SK-N-SH treated with all-trans-retinoic acid at 6 μM for 48 hours (cell line): ENCODE data around the gene CRYGA.

Experiments
- BACH2 ChIP-seq: fragments of 250-450 bp; sonication (Bioruptor Pico); IDR thresholded peaks from 2 replicates; pipeline ENCODE4 v1.9.0; 2021; ENCODE audit warnings: mild to moderate bottlenecking, borderline replicate concordance
- ESRRG ChIP-seq: fragments of 250-450 bp; sonication (Bioruptor Pico); IDR thresholded peaks from 2 replicates; pipeline ENCODE4 v1.6.1; 2021; ENCODE audit warnings: mild to moderate bottlenecking
- OSR1 ChIP-seq: fragments of 250-450 bp; sonication (Bioruptor Pico); IDR thresholded peaks from 2 replicates; pipeline ENCODE4 v1.8.0; 2022; ENCODE audit warnings: moderate library complexity, mild to moderate bottlenecking, inconsistent platforms
- RARB ChIP-seq: fragments of 250-450 bp; sonication (Bioruptor Pico); IDR thresholded peaks from 2 replicates; pipeline ENCODE4 v1.8.0; 2021; ENCODE audit warnings: mild to moderate bottlenecking, moderate library complexity
- SNAI2 ChIP-seq: fragments of 250-450 bp; sonication (Bioruptor Pico); IDR thresholded peaks from 2 replicates; pipeline ENCODE4 v1.5.0; 2020; ENCODE audit warnings: mild to moderate bottlenecking, moderate library complexity
- ZC3H10 ChIP-seq: fragments of 250-450 bp; sonication (Bioruptor Pico); IDR thresholded peaks from 2 replicates; pipeline ENCODE4 v1.5.1; 2021; ENCODE audit warnings: mild to moderate bottlenecking, moderate library complexity
- ZFP3 ChIP-seq: fragments of 250-450 bp; sonication (Bioruptor Pico); IDR thresholded peaks from 2 replicates; pipeline ENCODE4 v1.5.0; 2020; ENCODE audit warnings: mild to moderate bottlenecking, moderate library complexity
- ZFP30 ChIP-seq: fragments of 450-650 bp; formaldehyde crosslinking; IDR thresholded peaks from 2 replicates; pipeline ENCODE4 v1.5.0; 2022; ENCODE audit warnings: mild to moderate bottlenecking, moderate library complexity
- ZNF565 ChIP-seq: fragments of 450-650 bp; formaldehyde crosslinking; conservative IDR thresholded peaks from 2 replicates; pipeline ENCODE4 v1.5.0; 2020; ENCODE audit warnings: low read depth, mild to moderate bottlenecking, moderate library complexity
- ZNF70 ChIP-seq: fragments of 450-650 bp; formaldehyde crosslinking; IDR thresholded peaks from 2 replicates; pipeline ENCODE4 v1.5.0; 2020; ENCODE audit warnings: mild to moderate bottlenecking, moderate library complexity
- ZNF8 ChIP-seq: fragments of 450-650 bp; formaldehyde crosslinking; IDR thresholded peaks from 2 replicates; pipeline ENCODE4 v1.5.0; 2020; ENCODE audit warnings: mild to moderate bottlenecking, moderate library complexity
- TF ChIP-seq, protein P1 (sequence below): fragments of 250-450 bp; sonication (Bioruptor Pico); IDR thresholded peaks from 2 replicates; pipeline ENCODE4 v1.8.0; 2020; ENCODE audit warnings: mild to moderate bottlenecking, moderate library complexity, borderline replicate concordance
- TF ChIP-seq, protein P2 (sequence below): fragments of 250-450 bp; sonication (Bioruptor Pico); IDR thresholded peaks from 2 replicates; pipeline ENCODE4 v1.5.1; 2021; ENCODE audit warnings: mild to moderate bottlenecking, moderate library complexity

DNA sequence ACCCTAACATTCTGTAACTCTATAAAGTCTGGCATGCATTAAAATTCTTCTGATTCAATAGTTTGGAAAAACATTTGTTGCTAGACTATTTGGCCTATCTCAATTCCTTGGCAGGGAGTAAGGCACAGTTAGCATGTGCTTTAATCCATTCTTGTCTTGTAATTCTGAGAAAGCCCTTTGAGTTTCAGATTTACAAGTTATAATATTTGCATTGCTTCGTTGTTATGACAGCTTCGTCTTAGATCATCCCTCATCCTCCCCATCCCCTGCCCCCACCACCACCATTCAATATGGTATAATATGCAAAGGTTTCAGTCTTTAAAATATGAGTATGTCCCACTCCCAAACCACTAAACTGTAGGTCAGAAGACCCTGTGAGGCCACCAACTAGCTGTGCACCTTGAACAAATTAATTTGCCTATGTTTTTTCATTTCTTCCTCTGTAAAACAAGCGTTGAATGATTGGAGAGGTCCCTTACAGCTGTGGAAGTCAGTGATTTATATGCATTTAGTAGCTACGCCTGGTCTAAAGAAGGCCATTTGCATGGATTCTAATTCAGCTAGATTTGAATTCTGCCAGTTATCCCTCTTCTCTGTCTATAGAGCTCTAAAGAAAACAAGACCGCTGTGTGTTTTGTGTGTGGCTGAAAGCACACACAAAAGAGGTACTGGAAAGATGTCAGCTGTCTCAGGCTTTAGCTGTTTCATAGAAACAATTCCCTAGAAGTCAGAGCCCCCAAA lies 25.9 kb upstream of the CRYGA start:
- TF ChIP-seq, protein P1, sequence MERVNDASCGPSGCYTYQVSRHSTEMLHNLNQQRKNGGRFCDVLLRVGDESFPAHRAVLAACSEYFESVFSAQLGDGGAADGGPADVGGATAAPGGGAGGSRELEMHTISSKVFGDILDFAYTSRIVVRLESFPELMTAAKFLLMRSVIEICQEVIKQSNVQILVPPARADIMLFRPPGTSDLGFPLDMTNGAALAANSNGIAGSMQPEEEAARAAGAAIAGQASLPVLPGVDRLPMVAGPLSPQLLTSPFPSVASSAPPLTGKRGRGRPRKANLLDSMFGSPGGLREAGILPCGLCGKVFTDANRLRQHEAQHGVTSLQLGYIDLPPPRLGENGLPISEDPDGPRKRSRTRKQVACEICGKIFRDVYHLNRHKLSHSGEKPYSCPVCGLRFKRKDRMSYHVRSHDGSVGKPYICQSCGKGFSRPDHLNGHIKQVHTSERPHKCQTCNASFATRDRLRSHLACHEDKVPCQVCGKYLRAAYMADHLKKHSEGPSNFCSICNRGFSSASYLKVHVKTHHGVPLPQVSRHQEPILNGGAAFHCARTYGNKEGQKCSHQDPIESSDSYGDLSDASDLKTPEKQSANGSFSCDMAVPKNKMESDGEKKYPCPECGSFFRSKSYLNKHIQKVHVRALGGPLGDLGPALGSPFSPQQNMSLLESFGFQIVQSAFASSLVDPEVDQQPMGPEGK (CRISPR knock-in tag), result no peak
- no peak for TF ChIP-seq ZFP3 (CRISPR knock-in tag)
- TF ChIP-seq ZC3H10, result no peak
- TF ChIP-seq ZNF70 (CRISPR knock-in tag), result no peak
- TF ChIP-seq ZFP30 (CRISPR knock-in tag), result no peak
- no peak for TF ChIP-seq ESRRG (CRISPR knock-in tag)
- no peak for TF ChIP-seq RARB (CRISPR knock-in tag)
- no peak for TF ChIP-seq SNAI2 (CRISPR knock-in tag)
- TF ChIP-seq, protein P2, sequence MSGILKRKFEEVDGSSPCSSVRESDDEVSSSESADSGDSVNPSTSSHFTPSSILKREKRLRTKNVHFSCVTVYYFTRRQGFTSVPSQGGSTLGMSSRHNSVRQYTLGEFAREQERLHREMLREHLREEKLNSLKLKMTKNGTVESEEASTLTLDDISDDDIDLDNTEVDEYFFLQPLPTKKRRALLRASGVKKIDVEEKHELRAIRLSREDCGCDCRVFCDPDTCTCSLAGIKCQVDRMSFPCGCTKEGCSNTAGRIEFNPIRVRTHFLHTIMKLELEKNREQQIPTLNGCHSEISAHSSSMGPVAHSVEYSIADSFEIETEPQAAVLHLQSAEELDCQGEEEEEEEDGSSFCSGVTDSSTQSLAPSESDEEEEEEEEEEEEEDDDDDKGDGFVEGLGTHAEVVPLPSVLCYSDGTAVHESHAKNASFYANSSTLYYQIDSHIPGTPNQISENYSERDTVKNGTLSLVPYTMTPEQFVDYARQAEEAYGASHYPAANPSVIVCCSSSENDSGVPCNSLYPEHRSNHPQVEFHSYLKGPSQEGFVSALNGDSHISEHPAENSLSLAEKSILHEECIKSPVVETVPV (CRISPR knock-in tag), result no peak
- no peak for TF ChIP-seq BACH2 (CRISPR knock-in tag)
- TF ChIP-seq ZNF8 (CRISPR knock-in tag), result no peak
- TF ChIP-seq OSR1 (CRISPR knock-in tag), result no peak
- TF ChIP-seq ZNF565, result no peak
